ENCODE data around the gene SH3PXD2B.

SH3PXD2B gene

GRCh38 chr5:172436078-172436878, 18.0 kb downstream of the SH3PXD2B start:
- no peak for DNase-seq

- no peak for DNase-seq
These were observed 18.8 kb downstream of the SH3PXD2B start for GRCh38 chr5:172435362-172436077.

- DNase-seq, result no peak
These were observed 20.1 kb downstream of the SH3PXD2B start for GRCh38 chr5:172434251-172434650.

GRCh38 chr5:172433513-172433912, 20.8 kb downstream of the SH3PXD2B start:
- DNase-seq, result no peak

GRCh38 chr5:172433071-172433470, 21.3 kb downstream of the SH3PXD2B start:
- DNase-seq, result no peak

GRCh38 chr5:172430354-172430753, 24.0 kb downstream of the SH3PXD2B start:
- no peak for DNase-seq

GRCh38 chr5:172429201-172429940, 25.0 kb downstream of the SH3PXD2B start:
- DNase-seq, result no peak

GRCh38 chr5:172428224-172429166, 25.8 kb downstream of the SH3PXD2B start:
- DNase-seq, result no peak

GRCh38 chr5:172427202-172427601, 27.1 kb downstream of the SH3PXD2B start:
- DNase-seq, result no peak

- no peak for DNase-seq
These were observed 28.2 kb downstream of the SH3PXD2B start for GRCh38 chr5:172426086-172426485.

GRCh38 chr5:172425402-172425801, 28.9 kb downstream of the SH3PXD2B start:
- DNase-seq, result no peak

- no peak for DNase-seq
These were observed 29.5 kb downstream of the SH3PXD2B start for GRCh38 chr5:172424808-172425207.

- DNase-seq, result no peak
These were observed 30.2 kb downstream of the SH3PXD2B start for GRCh38 chr5:172424111-172424490.

GRCh38 chr5:172423379-172424110, 30.8 kb downstream of the SH3PXD2B start:
- no peak for DNase-seq

- no peak for DNase-seq
These were observed 32.1 kb downstream of the SH3PXD2B start for GRCh38 chr5:172422255-172422654.

- DNase-seq, result no peak
These were observed 33.3 kb downstream of the SH3PXD2B start for GRCh38 chr5:172421020-172421419.

- DNase-seq, result peak; percentile 18
These were observed 33.9 kb downstream of the SH3PXD2B start for GRCh38 chr5:172420235-172420939.

- no peak for DNase-seq
These were observed 35.2 kb downstream of the SH3PXD2B start for GRCh38 chr5:172418862-172419814.

- no peak for DNase-seq
These were observed 36.2 kb downstream of the SH3PXD2B start for GRCh38 chr5:172417983-172418630.
